Ishikawa (cell line): ENCODE measurements around the gene MACROD2.

Experiments used
- CEBPB ChIP-seq: IDR thresholded peaks from 2 replicates; pipeline ENCODE4 v1.6.1; 2012
- EGR1 ChIP-seq: IDR thresholded peaks from 2 replicates; pipeline ENCODE4 v1.6.1; 2012
- EP300 ChIP-seq: IDR thresholded peaks from 2 replicates; pipeline ENCODE4 v1.6.1; 2012; ENCODE audit warnings: borderline replicate concordance
- MAX ChIP-seq: IDR thresholded peaks from 2 replicates; pipeline ENCODE4 v1.6.1; 2012
- NFIC ChIP-seq: IDR thresholded peaks from 2 replicates; pipeline ENCODE4 v1.6.1; 2012
- RAD21 ChIP-seq: IDR thresholded peaks from 2 replicates; pipeline ENCODE4 v1.6.1; 2012; ENCODE audit warnings: low read depth
- REST ChIP-seq: IDR thresholded peaks from 2 replicates; pipeline ENCODE4 v1.6.1; 2012; ENCODE audit warnings: low read depth, mild to moderate bottlenecking
- TAF1 ChIP-seq: IDR thresholded peaks from 2 replicates; pipeline ENCODE4 v1.6.1; 2012; ENCODE audit warnings: low read depth, mild to moderate bottlenecking
- TEAD4 ChIP-seq: IDR thresholded peaks from 2 replicates; pipeline ENCODE4 v1.6.1; 2012
- YY1 ChIP-seq: IDR thresholded peaks from 2 replicates; pipeline ENCODE4 v1.6.1; 2012; ENCODE audit warnings: low read depth
- ZBTB7A ChIP-seq: IDR thresholded peaks from 2 replicates; pipeline ENCODE4 v1.6.1; 2012; ENCODE audit warnings: low read depth
- TF ChIP-seq, protein P1 (sequence below): IDR thresholded peaks from 2 replicates; pipeline ENCODE4 v1.6.1; 2012

The MACROD2 gene

GRCh38 chr20:14972256-14972655 is 976.9 kb downstream of the MACROD2 start:
- TF ChIP-seq REST (no peak), TEAD4 (no peak), EGR1 (no peak), RAD21 (no peak), ZBTB7A (no peak), NFIC (no peak), CEBPB (no peak), TAF1 (no peak), EP300 (no peak), YY1 (no peak)

GRCh38 chr20:14972690-14973089 is 977.4 kb downstream of the MACROD2 start:
- TF ChIP-seq RAD21: no peak
- TF ChIP-seq CEBPB: no peak
- TF ChIP-seq, protein P1, sequence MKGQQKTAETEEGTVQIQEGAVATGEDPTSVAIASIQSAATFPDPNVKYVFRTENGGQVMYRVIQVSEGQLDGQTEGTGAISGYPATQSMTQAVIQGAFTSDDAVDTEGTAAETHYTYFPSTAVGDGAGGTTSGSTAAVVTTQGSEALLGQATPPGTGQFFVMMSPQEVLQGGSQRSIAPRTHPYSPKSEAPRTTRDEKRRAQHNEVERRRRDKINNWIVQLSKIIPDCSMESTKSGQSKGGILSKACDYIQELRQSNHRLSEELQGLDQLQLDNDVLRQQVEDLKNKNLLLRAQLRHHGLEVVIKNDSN: no peak

GRCh38 chr20:14979453-14979986 is 984.2 kb downstream of the MACROD2 start:
- TF ChIP-seq REST (no peak), EP300 (no peak), CEBPB (no peak), YY1 (no peak), ZBTB7A (no peak), NFIC (no peak)

DNA sequence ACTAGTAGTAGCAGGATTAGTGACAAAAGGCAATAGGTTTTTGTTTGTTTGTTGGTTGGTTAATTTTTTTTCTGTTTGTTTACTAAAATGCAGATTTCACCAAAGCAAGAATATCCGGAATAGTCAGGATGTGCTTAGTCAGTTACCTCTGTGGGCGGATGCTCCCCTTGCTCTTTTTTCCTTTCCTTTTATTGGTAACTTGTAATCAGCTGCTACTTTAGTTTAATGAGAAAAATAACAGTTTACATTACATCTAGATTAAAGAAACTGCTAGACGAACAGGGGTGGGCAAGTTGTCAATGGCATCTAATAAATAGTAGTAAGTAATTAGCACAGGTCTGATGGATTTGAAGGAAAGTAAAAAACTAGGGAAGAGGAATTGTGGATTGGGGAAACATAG is 989.0 kb downstream of the MACROD2 start:
- TF ChIP-seq REST: no peak
- no peak for TF ChIP-seq TEAD4
- no peak for TF ChIP-seq YY1
- TF ChIP-seq MAX: no peak
- TF ChIP-seq EGR1: no peak
- no peak for TF ChIP-seq ZBTB7A

DNA sequence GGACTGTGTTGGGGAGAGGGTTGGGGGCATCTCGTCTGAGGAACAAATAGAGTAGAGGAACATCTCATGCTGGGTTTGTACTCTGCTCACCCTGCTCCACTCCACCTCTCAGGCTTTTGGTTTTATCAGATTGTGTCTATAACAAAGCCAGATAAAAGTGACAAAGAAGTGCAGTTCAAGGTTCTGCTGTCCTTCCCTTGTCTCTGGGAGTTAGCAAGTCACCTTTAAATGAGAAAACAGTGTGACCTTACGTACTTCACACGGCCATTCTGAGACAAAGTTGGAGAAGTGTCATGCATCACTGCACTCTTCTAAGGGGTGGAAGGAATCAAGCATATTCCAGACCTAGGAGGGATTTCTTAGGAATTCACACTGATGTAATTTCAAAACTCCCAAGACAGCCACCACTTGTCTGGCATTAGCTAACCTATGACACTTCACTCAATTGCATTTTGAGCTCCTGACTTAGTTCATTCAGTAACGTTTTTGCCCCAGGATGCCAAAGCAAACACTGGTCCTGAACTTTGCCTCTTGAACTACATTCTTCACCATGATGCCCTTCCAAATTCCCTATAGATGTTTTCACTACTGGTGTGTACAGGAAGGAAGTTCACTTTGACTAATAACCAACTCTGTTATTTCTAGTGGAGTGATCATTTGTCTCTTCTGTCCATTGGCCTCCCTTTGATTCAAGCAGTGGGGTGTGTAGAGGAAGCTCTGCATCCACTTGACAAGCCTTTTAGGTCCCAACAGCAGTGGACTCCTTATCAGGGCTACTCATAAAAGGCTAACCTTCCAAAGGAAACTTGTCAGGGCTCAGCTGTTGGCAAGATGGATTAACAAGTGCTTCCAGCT is 989.7 kb downstream of the MACROD2 start:
- no peak for TF ChIP-seq REST
